GM23248 (cell line): ENCODE results near the gene EXOC2.

ENCODE experiments used
- EZH2 ChIP-seq: fragments of 200-600 bp; sonication (generic); IDR thresholded peaks from 2 replicates; pipeline ENCODE4 v1.6.1; 2018; ENCODE audit warnings: antibody characterized with exemption, mild to moderate bottlenecking; ENCODE audit not compliant: insufficient read depth, poor library complexity, severe bottlenecking
- EZH2phosphoT487 ChIP-seq: fragments of 200-600 bp; sonication (generic); IDR thresholded peaks from 2 replicates; pipeline ENCODE4 v1.6.1; 2018; ENCODE audit warnings: antibody characterized with exemption, moderate library complexity, mild to moderate bottlenecking, low read depth; ENCODE audit not compliant: insufficient read depth

DNA sequence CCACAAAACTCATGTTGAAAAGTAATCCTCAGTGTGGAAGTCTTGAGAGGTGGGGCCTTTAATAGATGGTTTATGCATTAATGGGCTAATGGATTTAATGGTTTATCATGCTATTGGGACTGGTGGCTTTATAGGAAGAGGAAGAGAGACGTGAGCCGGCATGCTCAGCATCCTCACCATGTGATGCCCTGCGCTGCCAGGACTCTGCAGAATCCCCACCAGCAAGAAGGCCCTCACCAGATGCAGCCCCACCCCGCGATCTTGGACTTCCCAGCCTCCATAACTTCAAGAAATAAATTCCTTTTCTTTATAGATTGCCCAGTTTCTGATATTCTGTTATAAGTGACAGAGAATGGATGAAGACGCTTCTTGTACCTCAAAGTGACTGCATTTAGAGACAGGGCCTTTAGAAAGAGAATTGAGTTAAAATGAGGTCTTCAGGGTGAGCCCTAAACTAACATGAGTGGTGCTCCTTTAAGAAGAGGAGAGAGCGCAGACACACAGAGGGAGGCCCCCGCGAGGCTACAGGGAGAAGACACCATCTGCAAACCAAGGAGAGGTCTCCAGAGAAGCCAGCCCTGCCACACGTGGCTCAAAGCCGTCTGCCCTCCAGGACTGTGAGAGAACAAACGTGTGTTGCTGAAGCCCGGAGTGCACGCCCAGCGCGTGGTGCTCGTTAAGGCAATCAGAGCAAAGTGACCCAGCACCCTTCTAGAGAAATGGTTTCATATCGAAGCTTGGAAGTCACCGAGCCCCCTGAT lies 244.5 kb downstream of the EXOC2 start:
- TF ChIP-seq EZH2 (no peak), EZH2phosphoT487 (no peak)
